LoVo (cell line): ENCODE data around the gene SCUBE1.

Source experiments
- DNase-seq: peaks from one replicate; pipeline ENCODE4 v3.0.0-alpha.2; 2016; ENCODE audit warnings: low spot score

The SCUBE1 gene

GRCh38 chr22:43277987-43278601 is 65.1 kb downstream of the SCUBE1 start:
- DNase-seq: peak; percentile 41

GRCh38 chr22:43277091-43277490 is 66.1 kb downstream of the SCUBE1 start:
- no peak for DNase-seq

- DNase-seq: no peak
Observed at GRCh38 chr22:43276321-43276720, 66.9 kb downstream of the SCUBE1 start.

- DNase-seq: peak; percentile 76
Observed at GRCh38 chr22:43275545-43276317, 67.4 kb downstream of the SCUBE1 start.

GRCh38 chr22:43274595-43275240 is 68.5 kb downstream of the SCUBE1 start:
- no peak for DNase-seq

- DNase-seq: peak; percentile 61
Observed at GRCh38 chr22:43273902-43274484, 69.2 kb downstream of the SCUBE1 start.

- no peak for DNase-seq
Observed at GRCh38 chr22:43272869-43273318, 70.3 kb downstream of the SCUBE1 start.

GRCh38 chr22:43272301-43272700 is 70.9 kb downstream of the SCUBE1 start:
- no peak for DNase-seq

GRCh38 chr22:43270949-43271348 is 72.2 kb downstream of the SCUBE1 start:
- no peak for DNase-seq

GRCh38 chr22:43270314-43270908 is 72.8 kb downstream of the SCUBE1 start:
- no peak for DNase-seq

GRCh38 chr22:43269646-43270045 is 73.5 kb downstream of the SCUBE1 start:
- no peak for DNase-seq

- no peak for DNase-seq
Observed at GRCh38 chr22:43269246-43269645, 73.9 kb downstream of the SCUBE1 start.

- DNase-seq: no peak
Observed at GRCh38 chr22:43267981-43268660, 75.1 kb downstream of the SCUBE1 start.

GRCh38 chr22:43267332-43267980 is 75.7 kb downstream of the SCUBE1 start:
- no peak for DNase-seq

GRCh38 chr22:43266076-43266475 is 77.1 kb downstream of the SCUBE1 start:
- no peak for DNase-seq

- peak; percentile 28 for DNase-seq
Observed at GRCh38 chr22:43263645-43264514, 79.3 kb downstream of the SCUBE1 start.

- no peak for DNase-seq
Observed at GRCh38 chr22:43262990-43263644, 80.1 kb downstream of the SCUBE1 start.

GRCh38 chr22:43260331-43261231 is 82.6 kb downstream of the SCUBE1 start:
- DNase-seq: no peak

- no peak for DNase-seq
Observed at GRCh38 chr22:43257961-43258360, 85.2 kb downstream of the SCUBE1 start.
